Upper lobe of right lung (tissue), 1 donor: Measurements from ENCODE around the gene CENPV. TPM values are rescaled to one million over a fixed set of nuclear protein-coding genes. Genes with fewer than 3 reads are reported as not detected.

Source experiments
- ATAC-seq: fragments of 200-7000 bp; cut with Tn5 transposase; one replicate; pipeline ENCODE4 v1.9.1; 2020; ENCODE audit warnings: mild to moderate bottlenecking, moderate library complexity
- DNase-seq: peaks from one replicate; pipeline ENCODE4 v3.0.0-alpha.2; 2020
- H3K27ac ChIP-seq: fragments of 200-600 bp; one replicate; pipeline ENCODE4 v1.8.0; 2022
- H3K27me3 ChIP-seq: fragments of 200-600 bp; one replicate; pipeline ENCODE4 v1.8.0; 2022; ENCODE audit warnings: mild to moderate bottlenecking
- H3K36me3 ChIP-seq: fragments of 200-600 bp; one replicate; pipeline ENCODE4 v1.8.0; 2022
- H3K4me1 ChIP-seq: fragments of 200-600 bp; one replicate; pipeline ENCODE4 v1.8.0; 2022
- H3K4me3 ChIP-seq: fragments of 200-600 bp; one replicate; pipeline ENCODE4 v1.8.0; 2022; ENCODE audit warnings: mild to moderate bottlenecking
- H3K9me3 ChIP-seq: fragments of 200-600 bp; one replicate; pipeline ENCODE4 v1.8.0; 2022
- CTCF ChIP-seq: fragments of 200-600 bp; IDR thresholded peaks from one replicate; pipeline ENCODE4 v1.8.0; 2022; ENCODE audit warnings: antibody characterized with exemption
- intact Hi-C: fragments of 100-400 bp; cut with DNase I; formaldehyde crosslinking; loops from one replicate; pipeline ENCODE4 v1.11.0; 2022
- total RNA-seq: library from RNA; stranded (reverse); fragmentation: NEBNext Ultra II Directional; extraction: Animal tissue kit (Norgen Biotek cat#: 25700); gene quantifications from one replicate; pipeline ENCODE4 v1.2.1, GENCODE V29; 2021
- donor health status: DM: no; HTN: yes; CAD: no; lungs with severe emphysema.

The CENPV gene
- total RNA-seq, 1 donor from 2014 or later: 10.4 TPM

- Histone ChIP-seq H3K4me3 (no peak overlapping the region), H3K27ac (no peak overlapping the region), H3K9me3 (no peaks in the 10 kb centered on the region), H3K36me3 (no peaks in the 10 kb centered on the region), H3K4me1 (no peaks in the 10 kb centered on the region), H3K27me3 (no peaks in the 10 kb centered on the region)
- no peak for DNase-seq
- ATAC-seq: peak; percentile 41
- intact Hi-C loops: no loop called here
- no peak for TF ChIP-seq CTCF
Observed at GRCh38 chr17:16304830-16305229, 48.4 kb downstream of the CENPV start.

GRCh38 chr17:16302856-16303255 lies 50.4 kb downstream of the CENPV start:
- Histone ChIP-seq H3K27ac (no peak overlapping the region), H3K27me3 (no peaks in the 10 kb centered on the region), H3K4me3 (no peak overlapping the region), H3K9me3 (no peaks in the 10 kb centered on the region), H3K4me1 (no peaks in the 10 kb centered on the region), H3K36me3 (no peaks in the 10 kb centered on the region)
- DNase-seq: no peak
- no peak for TF ChIP-seq CTCF
- intact Hi-C loops: no loop called here
- no peak for ATAC-seq

- DNase-seq (no peak), ATAC-seq (peak; percentile 67)
- Histone ChIP-seq H3K27me3 (no peaks in the 10 kb centered on the region), H3K27ac (peak overlapping the region; percentile 36), H3K9me3 (no peaks in the 10 kb centered on the region), H3K4me3 (no peak overlapping the region), H3K4me1 (no peaks in the 10 kb centered on the region), H3K36me3 (no peaks in the 10 kb centered on the region)
- intact Hi-C loops: no loop called here
- TF ChIP-seq CTCF: no peak
Observed at GRCh38 chr17:16301963-16302855, 51.1 kb downstream of the CENPV start.

GRCh38 chr17:16300554-16300953 lies 52.7 kb downstream of the CENPV start:
- DNase-seq: no peak
- Histone ChIP-seq H3K27ac (no peak overlapping the region), H3K36me3 (no peaks in the 10 kb centered on the region), H3K4me3 (no peak overlapping the region), H3K9me3 (no peaks in the 10 kb centered on the region), H3K27me3 (no peaks in the 10 kb centered on the region), H3K4me1 (no peaks in the 10 kb centered on the region)
- no peak for ATAC-seq
- intact Hi-C loops: no loop called here
- TF ChIP-seq CTCF: no peak

GRCh38 chr17:16298140-16298662 lies 55.1 kb downstream of the CENPV start:
- no peaks in the 10 kb centered on the region for H3K27me3 ChIP-seq
- no peak for TF ChIP-seq CTCF
- H3K9me3 ChIP-seq: no peaks in the 10 kb centered on the region
- H3K36me3 ChIP-seq: no peaks in the 10 kb centered on the region
- intact Hi-C loops: no loop called here
- DNase-seq (no peak), ATAC-seq (no peak)
- H3K4me3 ChIP-seq: no peak overlapping the region
- no peaks in the 10 kb centered on the region for H3K4me1 ChIP-seq
- H3K27ac ChIP-seq: no peak overlapping the region
